HepG2 (cell line): ENCODE results near the gene XRCC1. TPM values are rescaled to one million over a fixed set of nuclear protein-coding genes. Genes with fewer than 3 reads are reported as not detected.

Source experiments
- ESRRA ChIP-seq: sonication (generic); formaldehyde crosslinking; IDR thresholded peaks from 2 replicates; pipeline ENCODE4 v1.5.1; 2020; ENCODE audit warnings: mild to moderate bottlenecking, low read depth, missing genetic modification reagents
- GABPA ChIP-seq, 2 experiments: IDR thresholded peaks; 2 replicates each; pipeline ENCODE4 v1.6.1; 2011 to 2016; ENCODE audit warnings: low read depth in 2 of 2, low read length in 1 of 2, missing biosample characterization in 1 of 2, missing genetic modification characterization in 1 of 2
- NFYB ChIP-seq: sonication (generic); formaldehyde crosslinking; IDR thresholded peaks from 2 replicates; pipeline ENCODE4 v1.4.0; 2020; ENCODE audit warnings: missing genetic modification reagents
- NRL ChIP-seq: sonication (generic); formaldehyde crosslinking; IDR thresholded peaks from 2 replicates; pipeline ENCODE4 v1.5.0; 2020; ENCODE audit warnings: missing genetic modification reagents, mild to moderate bottlenecking, moderate library complexity, borderline replicate concordance
- PPARG ChIP-seq: conservative IDR thresholded peaks from 2 replicates; pipeline ENCODE4 v1.6.1; 2016; ENCODE audit warnings: missing biosample characterization, missing genetic modification reagents
- PRPF4 ChIP-seq: fragments of 200-400 bp; formaldehyde crosslinking; IDR thresholded peaks from 2 replicates; pipeline ENCODE4 v1.6.1; 2016; ENCODE audit warnings: low read length, low read depth; ENCODE audit not compliant: poor library complexity, severe bottlenecking
- RBAK ChIP-seq: sonication (generic); formaldehyde crosslinking; IDR thresholded peaks from 2 replicates; pipeline ENCODE4 v1.5.1; 2020; ENCODE audit warnings: mild to moderate bottlenecking, missing genetic modification reagents
- ZNF160 ChIP-seq: sonication (generic); formaldehyde crosslinking; IDR thresholded peaks from 2 replicates; pipeline ENCODE4 v1.8.0; 2022; ENCODE audit warnings: mild to moderate bottlenecking, inconsistent platforms, missing genetic modification reagents
- ZNF224 ChIP-seq: sonication (generic); formaldehyde crosslinking; IDR thresholded peaks from 2 replicates; pipeline ENCODE4 v1.5.0; 2020; ENCODE audit warnings: mild to moderate bottlenecking, missing genetic modification reagents
- ZNF317 ChIP-seq: sonication (generic); formaldehyde crosslinking; IDR thresholded peaks from 2 replicates; pipeline ENCODE4 v1.5.0; 2020; ENCODE audit warnings: mild to moderate bottlenecking, missing genetic modification reagents
- ZNF550 ChIP-seq: sonication (generic); formaldehyde crosslinking; IDR thresholded peaks from 2 replicates; pipeline ENCODE4 v1.4.0; 2020; ENCODE audit warnings: mild to moderate bottlenecking, missing genetic modification reagents, borderline replicate concordance
- ZNF883 ChIP-seq: sonication (generic); formaldehyde crosslinking; IDR thresholded peaks from 2 replicates; pipeline ENCODE4 v1.5.1; 2020; ENCODE audit warnings: mild to moderate bottlenecking, missing genetic modification reagents; ENCODE audit errors: not compliant biosample characterization
- polyA plus RNA-seq, 8 experiments: library from polyadenylated mRNA; depleted of rRNA in 3 of 8; stranded (reverse) in 7 of 8; unstranded in 1 of 8; fragments of >200 nt; fragmentation: Illumina TruSeq in 4 of 8; extraction: Trizol in 4 of 8; gene quantifications; 2 replicates each; pipeline versions ENCODE4 v1.2.1 to v1.2.3, GENCODE V29; 2011 to 2016; ENCODE audit warnings: low read depth in 4 of 8, missing spikeins in 1 of 8, mixed read lengths in 1 of 8; ENCODE audit not compliant: insufficient read depth in 1 of 8
- total RNA-seq, 5 experiments: library from RNA; depleted of rRNA; stranded (reverse); fragments of >200 nt; fragmentation: Illumina TruSeq; extraction: Trizol; gene quantifications; 2 replicates each; pipeline ENCODE4 v1.2.3, GENCODE V29; 2016; ENCODE audit warnings: low read depth in 1 of 5
- TF ChIP-seq, protein P1 (sequence below): sonication (generic); formaldehyde crosslinking; IDR thresholded peaks from 2 replicates; pipeline ENCODE4 v1.4.0; 2020; ENCODE audit warnings: missing genetic modification reagents
- TF ChIP-seq, protein P2 (sequence below): sonication (generic); formaldehyde crosslinking; IDR thresholded peaks from 2 replicates; pipeline ENCODE4 v1.5.1; 2020; ENCODE audit warnings: missing genetic modification reagents, mild to moderate bottlenecking, borderline replicate concordance
- TF ChIP-seq, protein P3 (sequence below): sonication (generic); formaldehyde crosslinking; IDR thresholded peaks from 2 replicates; pipeline ENCODE4 v1.8.1; 2022; ENCODE audit warnings: low read depth, mild to moderate bottlenecking, missing genetic modification reagents
- TF ChIP-seq, protein P4 (sequence below): sonication (generic); formaldehyde crosslinking; IDR thresholded peaks from 2 replicates; pipeline ENCODE4 v1.4.0; 2020; ENCODE audit warnings: missing genetic modification reagents
- TF ChIP-seq, protein P5 (sequence below): sonication (generic); formaldehyde crosslinking; conservative IDR thresholded peaks from 2 replicates; pipeline ENCODE4 v1.8.1; 2023; ENCODE audit warnings: missing genetic modification reagents
- TF ChIP-seq, protein P6 (sequence below): sonication (generic); formaldehyde crosslinking; IDR thresholded peaks from 2 replicates; pipeline ENCODE4 v1.5.0; 2020; ENCODE audit warnings: missing genetic modification reagents

The XRCC1 gene
- total and polyA plus RNA-seq, 2 of the 13 experiments (the other 11 are each of a cell fraction or from before 2014, with no cell fraction given), result 24.7 to 26.3 TPM

DNA sequence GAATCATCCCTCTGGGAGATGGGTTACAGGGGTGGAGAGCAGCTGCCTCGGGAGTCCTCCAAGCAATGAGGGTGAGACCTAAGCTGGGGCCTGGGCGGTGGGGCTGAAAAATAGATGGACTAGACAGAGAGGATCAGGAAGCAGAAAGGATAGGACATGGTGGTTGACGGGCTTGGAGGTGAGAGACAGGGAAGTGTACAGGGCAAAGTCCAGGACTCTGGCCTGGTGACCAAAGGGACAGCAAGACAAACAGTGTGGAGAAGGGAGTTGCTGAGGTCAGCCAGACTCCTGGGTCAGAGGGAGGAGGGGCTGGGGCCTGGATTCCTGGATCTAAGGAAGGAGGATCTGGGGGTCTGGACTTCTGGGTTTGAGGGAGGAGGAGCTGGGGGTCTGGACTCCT is 76.3 kb downstream of the XRCC1 start (continued):
- TF ChIP-seq, protein P1, sequence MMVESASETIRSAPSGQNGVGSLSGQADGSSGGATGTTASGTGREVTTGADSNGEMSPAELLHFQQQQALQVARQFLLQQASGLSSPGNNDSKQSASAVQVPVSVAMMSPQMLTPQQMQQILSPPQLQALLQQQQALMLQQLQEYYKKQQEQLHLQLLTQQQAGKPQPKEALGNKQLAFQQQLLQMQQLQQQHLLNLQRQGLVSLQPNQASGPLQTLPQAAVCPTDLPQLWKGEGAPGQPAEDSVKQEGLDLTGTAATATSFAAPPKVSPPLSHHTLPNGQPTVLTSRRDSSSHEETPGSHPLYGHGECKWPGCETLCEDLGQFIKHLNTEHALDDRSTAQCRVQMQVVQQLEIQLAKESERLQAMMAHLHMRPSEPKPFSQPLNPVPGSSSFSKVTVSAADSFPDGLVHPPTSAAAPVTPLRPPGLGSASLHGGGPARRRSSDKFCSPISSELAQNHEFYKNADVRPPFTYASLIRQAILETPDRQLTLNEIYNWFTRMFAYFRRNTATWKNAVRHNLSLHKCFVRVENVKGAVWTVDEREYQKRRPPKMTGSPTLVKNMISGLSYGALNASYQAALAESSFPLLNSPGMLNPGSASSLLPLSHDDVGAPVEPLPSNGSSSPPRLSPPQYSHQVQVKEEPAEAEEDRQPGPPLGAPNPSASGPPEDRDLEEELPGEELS, result no peak; the same call in 1 of the 2 replicates
- no peak for TF ChIP-seq PPARG (CRISPR knock-in tag)
- no peak for TF ChIP-seq ZNF883
- TF ChIP-seq, protein P2, sequence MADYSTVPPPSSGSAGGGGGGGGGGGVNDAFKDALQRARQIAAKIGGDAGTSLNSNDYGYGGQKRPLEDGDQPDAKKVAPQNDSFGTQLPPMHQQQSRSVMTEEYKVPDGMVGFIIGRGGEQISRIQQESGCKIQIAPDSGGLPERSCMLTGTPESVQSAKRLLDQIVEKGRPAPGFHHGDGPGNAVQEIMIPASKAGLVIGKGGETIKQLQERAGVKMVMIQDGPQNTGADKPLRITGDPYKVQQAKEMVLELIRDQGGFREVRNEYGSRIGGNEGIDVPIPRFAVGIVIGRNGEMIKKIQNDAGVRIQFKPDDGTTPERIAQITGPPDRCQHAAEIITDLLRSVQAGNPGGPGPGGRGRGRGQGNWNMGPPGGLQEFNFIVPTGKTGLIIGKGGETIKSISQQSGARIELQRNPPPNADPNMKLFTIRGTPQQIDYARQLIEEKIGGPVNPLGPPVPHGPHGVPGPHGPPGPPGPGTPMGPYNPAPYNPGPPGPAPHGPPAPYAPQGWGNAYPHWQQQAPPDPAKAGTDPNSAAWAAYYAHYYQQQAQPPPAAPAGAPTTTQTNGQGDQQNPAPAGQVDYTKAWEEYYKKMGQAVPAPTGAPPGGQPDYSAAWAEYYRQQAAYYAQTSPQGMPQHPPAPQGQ, result no peak
- TF ChIP-seq GABPA (IDR thresholded peaks at IDR 0.05; ENCODE audit: low read depth, low read length), result no peak
- TF ChIP-seq GABPA (CRISPR knock-in tag; IDR thresholded peaks at IDR 0.05; ENCODE audit: low read depth), result peak; percentile 51; the same call in 1 of the 2 replicates
- TF ChIP-seq, protein P3, sequence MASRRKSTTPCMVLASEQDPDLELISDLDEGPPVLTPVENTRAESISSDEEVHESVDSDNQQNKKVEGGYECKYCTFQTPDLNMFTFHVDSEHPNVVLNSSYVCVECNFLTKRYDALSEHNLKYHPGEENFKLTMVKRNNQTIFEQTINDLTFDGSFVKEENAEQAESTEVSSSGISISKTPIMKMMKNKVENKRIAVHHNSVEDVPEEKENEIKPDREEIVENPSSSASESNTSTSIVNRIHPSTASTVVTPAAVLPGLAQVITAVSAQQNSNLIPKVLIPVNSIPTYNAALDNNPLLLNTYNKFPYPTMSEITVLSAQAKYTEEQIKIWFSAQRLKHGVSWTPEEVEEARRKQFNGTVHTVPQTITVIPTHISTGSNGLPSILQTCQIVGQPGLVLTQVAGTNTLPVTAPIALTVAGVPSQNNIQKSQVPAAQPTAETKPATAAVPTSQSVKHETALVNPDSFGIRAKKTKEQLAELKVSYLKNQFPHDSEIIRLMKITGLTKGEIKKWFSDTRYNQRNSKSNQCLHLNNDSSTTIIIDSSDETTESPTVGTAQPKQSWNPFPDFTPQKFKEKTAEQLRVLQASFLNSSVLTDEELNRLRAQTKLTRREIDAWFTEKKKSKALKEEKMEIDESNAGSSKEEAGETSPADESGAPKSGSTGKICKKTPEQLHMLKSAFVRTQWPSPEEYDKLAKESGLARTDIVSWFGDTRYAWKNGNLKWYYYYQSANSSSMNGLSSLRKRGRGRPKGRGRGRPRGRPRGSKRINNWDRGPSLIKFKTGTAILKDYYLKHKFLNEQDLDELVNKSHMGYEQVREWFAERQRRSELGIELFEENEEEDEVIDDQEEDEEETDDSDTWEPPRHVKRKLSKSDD (CRISPR knock-in tag), result 0 out of 2 replicates have a peak, but pooled peaks have one; percentile 60
- TF ChIP-seq ZNF550 (CRISPR knock-in tag), result no peak
- TF ChIP-seq, protein P4, sequence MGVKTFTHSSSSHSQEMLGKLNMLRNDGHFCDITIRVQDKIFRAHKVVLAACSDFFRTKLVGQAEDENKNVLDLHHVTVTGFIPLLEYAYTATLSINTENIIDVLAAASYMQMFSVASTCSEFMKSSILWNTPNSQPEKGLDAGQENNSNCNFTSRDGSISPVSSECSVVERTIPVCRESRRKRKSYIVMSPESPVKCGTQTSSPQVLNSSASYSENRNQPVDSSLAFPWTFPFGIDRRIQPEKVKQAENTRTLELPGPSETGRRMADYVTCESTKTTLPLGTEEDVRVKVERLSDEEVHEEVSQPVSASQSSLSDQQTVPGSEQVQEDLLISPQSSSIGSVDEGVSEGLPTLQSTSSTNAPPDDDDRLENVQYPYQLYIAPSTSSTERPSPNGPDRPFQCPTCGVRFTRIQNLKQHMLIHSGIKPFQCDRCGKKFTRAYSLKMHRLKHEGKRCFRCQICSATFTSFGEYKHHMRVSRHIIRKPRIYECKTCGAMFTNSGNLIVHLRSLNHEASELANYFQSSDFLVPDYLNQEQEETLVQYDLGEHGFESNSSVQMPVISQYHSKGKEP (CRISPR knock-in tag), result no peak
- TF ChIP-seq NRL (CRISPR knock-in tag), result no peak
- peak; percentile 92 for TF ChIP-seq ESRRA (CRISPR knock-in tag)
- TF ChIP-seq, protein P5, sequence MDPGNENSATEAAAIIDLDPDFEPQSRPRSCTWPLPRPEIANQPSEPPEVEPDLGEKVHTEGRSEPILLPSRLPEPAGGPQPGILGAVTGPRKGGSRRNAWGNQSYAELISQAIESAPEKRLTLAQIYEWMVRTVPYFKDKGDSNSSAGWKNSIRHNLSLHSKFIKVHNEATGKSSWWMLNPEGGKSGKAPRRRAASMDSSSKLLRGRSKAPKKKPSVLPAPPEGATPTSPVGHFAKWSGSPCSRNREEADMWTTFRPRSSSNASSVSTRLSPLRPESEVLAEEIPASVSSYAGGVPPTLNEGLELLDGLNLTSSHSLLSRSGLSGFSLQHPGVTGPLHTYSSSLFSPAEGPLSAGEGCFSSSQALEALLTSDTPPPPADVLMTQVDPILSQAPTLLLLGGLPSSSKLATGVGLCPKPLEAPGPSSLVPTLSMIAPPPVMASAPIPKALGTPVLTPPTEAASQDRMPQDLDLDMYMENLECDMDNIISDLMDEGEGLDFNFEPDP (CRISPR knock-in tag), result no peak
- TF ChIP-seq, protein P6, sequence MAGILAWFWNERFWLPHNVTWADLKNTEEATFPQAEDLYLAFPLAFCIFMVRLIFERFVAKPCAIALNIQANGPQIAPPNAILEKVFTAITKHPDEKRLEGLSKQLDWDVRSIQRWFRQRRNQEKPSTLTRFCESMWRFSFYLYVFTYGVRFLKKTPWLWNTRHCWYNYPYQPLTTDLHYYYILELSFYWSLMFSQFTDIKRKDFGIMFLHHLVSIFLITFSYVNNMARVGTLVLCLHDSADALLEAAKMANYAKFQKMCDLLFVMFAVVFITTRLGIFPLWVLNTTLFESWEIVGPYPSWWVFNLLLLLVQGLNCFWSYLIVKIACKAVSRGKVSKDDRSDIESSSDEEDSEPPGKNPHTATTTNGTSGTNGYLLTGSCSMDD (CRISPR knock-in tag), result no peak
- no peak for TF ChIP-seq NFYB
- no peak for TF ChIP-seq RBAK
- TF ChIP-seq ZNF317 (CRISPR knock-in tag), result no peak
- TF ChIP-seq ZNF224 (CRISPR knock-in tag), result no peak
- TF ChIP-seq ZNF160 (CRISPR knock-in tag), result no peak
- TF ChIP-seq PRPF4, result no peak
